Parathyroid adenoma (tissue), 2 donors: ENCODE measurements around the gene GPR183.

Experiments used
- H2AFZ ChIP-seq: fragments of 300-600 bp; sonication (generic); one replicate; pipeline ENCODE4 v1.7.0; 2017; ENCODE audit warnings: antibody characterized with exemption, mild to moderate bottlenecking
- H3K27ac ChIP-seq: fragments of 300-600 bp; sonication (generic); one replicate; pipeline ENCODE4 v1.7.0; 2017
- H3K27me3 ChIP-seq: fragments of 300-600 bp; sonication (generic); one replicate; pipeline ENCODE4 v1.7.0; 2017; ENCODE audit warnings: low read length; ENCODE audit not compliant: control insufficient read depth, insufficient read depth
- H3K36me3 ChIP-seq: fragments of 300-600 bp; sonication (generic); one replicate; pipeline ENCODE4 v1.7.0; 2017; ENCODE audit warnings: low read length; ENCODE audit not compliant: control insufficient read depth, insufficient read depth
- H3K4me1 ChIP-seq: fragments of 300-600 bp; sonication (generic); one replicate; pipeline ENCODE4 v1.7.0; 2017; ENCODE audit warnings: control low read depth
- H3K4me2 ChIP-seq: fragments of 300-600 bp; sonication (generic); one replicate; pipeline ENCODE4 v1.7.0; 2017; ENCODE audit warnings: low read length
- H3K4me3 ChIP-seq: fragments of 300-600 bp; sonication (generic); one replicate; pipeline ENCODE4 v1.7.0; 2017; ENCODE audit warnings: low read depth, low read length
- H3K79me2 ChIP-seq: fragments of 300-600 bp; sonication (generic); one replicate; pipeline ENCODE4 v1.7.0; 2017; ENCODE audit warnings: control low read depth
- H3K9ac ChIP-seq: fragments of 300-600 bp; sonication (generic); one replicate; pipeline ENCODE4 v1.7.0; 2017; ENCODE audit warnings: mild to moderate bottlenecking
- H3K9me3 ChIP-seq: fragments of 300-600 bp; sonication (generic); one replicate; pipeline ENCODE4 v1.7.0; 2017; ENCODE audit warnings: low read length; ENCODE audit not compliant: control insufficient read depth
- CTCF ChIP-seq: fragments of 300-600 bp; sonication (generic); IDR thresholded peaks from one replicate; pipeline ENCODE4 v1.7.0; 2017; ENCODE audit warnings: antibody characterized with exemption, mild to moderate bottlenecking
- donor health status: primary hyperparathyroidism.

Gene GPR183

DNA sequence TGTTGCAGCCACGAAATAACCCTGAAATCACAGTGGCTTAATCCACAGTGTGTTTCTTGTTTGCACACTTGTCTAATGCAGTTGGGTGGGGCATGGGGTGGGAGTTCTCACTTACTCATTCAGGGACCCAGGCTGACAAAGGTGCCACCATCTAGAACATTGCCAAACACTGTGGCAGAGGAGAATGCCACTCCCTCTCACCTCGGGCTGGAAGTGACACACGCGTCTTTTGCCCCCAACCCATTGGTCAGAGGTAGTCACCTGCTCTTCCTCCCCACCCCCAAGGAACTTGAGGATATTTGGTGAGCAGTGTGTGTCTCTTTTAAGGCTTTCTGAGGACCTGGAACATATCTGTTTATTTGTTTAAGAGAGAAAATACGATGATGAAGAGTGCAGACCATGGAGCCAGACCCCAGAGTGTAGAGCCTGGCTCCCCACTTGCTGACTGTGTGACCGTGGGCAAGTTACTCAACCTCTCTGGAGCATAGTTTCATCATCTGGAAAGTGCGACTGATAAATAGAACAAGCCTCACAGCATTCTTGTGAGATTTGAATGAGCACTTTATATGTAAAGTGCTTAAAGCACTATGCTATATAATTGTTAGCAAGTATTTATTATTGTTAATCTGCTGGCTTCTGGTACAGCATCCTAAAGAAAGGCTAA is 17.4 kb downstream of the GPR183 start:
- H3K4me3 ChIP-seq: no peak overlapping the region
- no peak overlapping the region for H2AFZ ChIP-seq
- no peaks in the 10 kb centered on the region for H3K27me3 ChIP-seq
- H3K9me3 ChIP-seq: no peaks in the 10 kb centered on the region
- no peak for TF ChIP-seq CTCF
- no peak overlapping the region for H3K4me2 ChIP-seq
- H3K4me1 ChIP-seq: no peaks in the 10 kb centered on the region
- no peak overlapping the region for H3K27ac ChIP-seq
- no peak overlapping the region for H3K9ac ChIP-seq
- no peaks in the 10 kb centered on the region for H3K36me3 ChIP-seq
- H3K79me2 ChIP-seq: no peaks in the 10 kb centered on the region

- H3K27ac ChIP-seq: no peak overlapping the region
- no peak overlapping the region for H3K4me3 ChIP-seq
- no peak overlapping the region for H3K4me2 ChIP-seq
- no peak overlapping the region for H3K9ac ChIP-seq
- H3K9me3 ChIP-seq: no peaks in the 10 kb centered on the region
- no peaks in the 10 kb centered on the region for H3K36me3 ChIP-seq
- no peaks in the 10 kb centered on the region for H3K27me3 ChIP-seq
- H2AFZ ChIP-seq: no peak overlapping the region
- no peak for TF ChIP-seq CTCF
- H3K4me1 ChIP-seq: no peaks in the 10 kb centered on the region
- no peaks in the 10 kb centered on the region for H3K79me2 ChIP-seq
Measured at GRCh38 chr13:99289271-99289670, 17.9 kb downstream of the GPR183 start.

GRCh38 chr13:99288089-99288488 is 19.1 kb downstream of the GPR183 start:
- Histone ChIP-seq H3K9ac (no peak overlapping the region), H3K9me3 (no peaks in the 10 kb centered on the region), H3K27ac (no peak overlapping the region), H3K36me3 (no peaks in the 10 kb centered on the region), H3K4me1 (no peaks in the 10 kb centered on the region), H3K27me3 (no peaks in the 10 kb centered on the region), H3K79me2 (no peaks in the 10 kb centered on the region), H3K4me3 (no peak overlapping the region), H3K4me2 (no peak overlapping the region), H2AFZ (no peak overlapping the region)
- no peak for TF ChIP-seq CTCF

- Histone ChIP-seq H3K9ac (no peak overlapping the region), H3K4me1 (no peaks in the 10 kb centered on the region), H3K4me2 (no peak overlapping the region), H3K79me2 (no peaks in the 10 kb centered on the region), H2AFZ (no peak overlapping the region), H3K27ac (no peak overlapping the region), H3K4me3 (no peak overlapping the region), H3K27me3 (no peaks in the 10 kb centered on the region), H3K36me3 (no peaks in the 10 kb centered on the region), H3K9me3 (no peaks in the 10 kb centered on the region)
- no peak for TF ChIP-seq CTCF
Measured at GRCh38 chr13:99287551-99287950, 19.6 kb downstream of the GPR183 start.

- Histone ChIP-seq H3K9ac (no peak overlapping the region), H3K27ac (no peak overlapping the region), H3K4me2 (no peak overlapping the region), H3K9me3 (no peaks in the 10 kb centered on the region), H3K4me1 (no peaks in the 10 kb centered on the region), H3K36me3 (no peaks in the 10 kb centered on the region), H3K4me3 (no peak overlapping the region), H3K79me2 (peaks cover 2% of the 10 kb centered on the region), H3K27me3 (no peaks in the 10 kb centered on the region), H2AFZ (no peak overlapping the region)
- TF ChIP-seq CTCF: no peak
Measured at GRCh38 chr13:99285432-99286182, 21.6 kb downstream of the GPR183 start.
